Smooth muscle cell (in vitro differentiated cells): ENCODE results near the gene DOCK4. TPM values are rescaled to one million over a fixed set of nuclear protein-coding genes. Genes with fewer than 3 reads are reported as not detected.

ENCODE experiments used
- DNase-seq: peaks from one replicate; lab custom pipeline; 2025; ENCODE audit not compliant: unreplicated experiment; lab: John Stamatoyannopoulos, UW
- H2AFZ ChIP-seq: fragments of 200-600 bp; sonication (generic); 2 replicates; pipeline ENCODE4 v1.6.0; 2016; ENCODE audit warnings: antibody characterized with exemption, low read depth, mild to moderate bottlenecking
- H3F3A ChIP-seq: fragments of 200-600 bp; sonication (generic); 2 replicates; pipeline ENCODE4 v1.6.0; 2017; ENCODE audit warnings: antibody characterized with exemption, low read depth
- H3K27ac ChIP-seq: fragments of 200-600 bp; sonication (generic); 2 replicates; pipeline ENCODE4 v1.5.1; 2016; ENCODE audit warnings: low read depth, mild to moderate bottlenecking
- H3K27me3 ChIP-seq: fragments of 200-600 bp; sonication (generic); 2 replicates; pipeline ENCODE4 v1.6.1; 2016; ENCODE audit warnings: low read depth, mild to moderate bottlenecking
- H3K36me3 ChIP-seq: fragments of 200-600 bp; sonication (generic); 2 replicates; pipeline ENCODE4 v1.5.1; 2016; ENCODE audit warnings: low read depth
- H3K4me1 ChIP-seq: fragments of 200-600 bp; sonication (generic); 2 replicates; pipeline ENCODE4 v1.5.1; 2016; ENCODE audit warnings: low read depth
- H3K4me2 ChIP-seq: fragments of 200-600 bp; sonication (generic); 2 replicates; pipeline ENCODE4 v1.6.0; 2016; ENCODE audit warnings: mild to moderate bottlenecking
- H3K4me3 ChIP-seq: fragments of 200-600 bp; sonication (generic); 2 replicates; pipeline ENCODE4 v1.5.1; 2016; ENCODE audit warnings: mild to moderate bottlenecking
- H3K79me2 ChIP-seq: fragments of 200-600 bp; sonication (generic); 2 replicates; pipeline ENCODE4 v1.6.0; 2016; ENCODE audit warnings: low read depth, mild to moderate bottlenecking
- H3K9ac ChIP-seq: fragments of 200-600 bp; sonication (generic); 2 replicates; pipeline ENCODE4 v1.6.0; 2016; ENCODE audit warnings: low read depth
- H3K9me3 ChIP-seq: fragments of 200-600 bp; sonication (generic); replicated peaks from 2 replicates; pipeline ENCODE4 v1.5.1; 2016; ENCODE audit warnings: low read depth
- H4K20me1 ChIP-seq: fragments of 200-600 bp; sonication (generic); 2 replicates; pipeline ENCODE4 v1.6.0; 2016; ENCODE audit warnings: low read depth
- WGBS: methylation state at CpG from one replicate; pipeline ENCODE4 v1.1.7; 2016; ENCODE audit warnings: low lambda C conversion rate; 5-methylcytosine and 5-hydroxymethylcytosine counted together
- polyA plus RNA-seq: library from polyadenylated mRNA; unstranded; fragments of >200 nt; fragmentation: Nextera tagmentation; extraction: Ambion mirVana; gene quantifications from 2 replicates; pipeline ENCODE4 v1.2.1, GENCODE V29; 2016
- total RNA-seq: library from RNA; depleted of rRNA; stranded (reverse); fragments of >200 nt; gene quantifications from 2 replicates; pipeline ENCODE4 v1.2.3, GENCODE V29; 2014
- TF ChIP-seq, protein P1 (sequence below): fragments of 200-600 bp; sonication (generic); IDR thresholded peaks from 2 replicates; pipeline ENCODE4 v1.5.1; 2017; ENCODE audit warnings: borderline replicate concordance, mild to moderate bottlenecking, antibody characterized with exemption; ENCODE audit not compliant: insufficient read depth, poor library complexity, severe bottlenecking

The DOCK4 gene
- total and polyA plus RNA-seq, 2 experiments from 2014 or later: 7.4 to 20.5 TPM

- TF ChIP-seq, protein P1, sequence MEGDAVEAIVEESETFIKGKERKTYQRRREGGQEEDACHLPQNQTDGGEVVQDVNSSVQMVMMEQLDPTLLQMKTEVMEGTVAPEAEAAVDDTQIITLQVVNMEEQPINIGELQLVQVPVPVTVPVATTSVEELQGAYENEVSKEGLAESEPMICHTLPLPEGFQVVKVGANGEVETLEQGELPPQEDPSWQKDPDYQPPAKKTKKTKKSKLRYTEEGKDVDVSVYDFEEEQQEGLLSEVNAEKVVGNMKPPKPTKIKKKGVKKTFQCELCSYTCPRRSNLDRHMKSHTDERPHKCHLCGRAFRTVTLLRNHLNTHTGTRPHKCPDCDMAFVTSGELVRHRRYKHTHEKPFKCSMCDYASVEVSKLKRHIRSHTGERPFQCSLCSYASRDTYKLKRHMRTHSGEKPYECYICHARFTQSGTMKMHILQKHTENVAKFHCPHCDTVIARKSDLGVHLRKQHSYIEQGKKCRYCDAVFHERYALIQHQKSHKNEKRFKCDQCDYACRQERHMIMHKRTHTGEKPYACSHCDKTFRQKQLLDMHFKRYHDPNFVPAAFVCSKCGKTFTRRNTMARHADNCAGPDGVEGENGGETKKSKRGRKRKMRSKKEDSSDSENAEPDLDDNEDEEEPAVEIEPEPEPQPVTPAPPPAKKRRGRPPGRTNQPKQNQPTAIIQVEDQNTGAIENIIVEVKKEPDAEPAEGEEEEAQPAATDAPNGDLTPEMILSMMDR: no peak
These were observed 7.1 kb downstream of the DOCK4 start for GRCh38 chr7:112199035-112199655.

GRCh38 chr7:112197322-112197721 lies 8.9 kb downstream of the DOCK4 start:
- Histone ChIP-seq H3K4me2 (no peak overlapping the region), H3K9me3 (no peaks in the 10 kb centered on the region), H3K27ac (no peak overlapping the region), H3F3A (peaks cover 5% of the 10 kb centered on the region), H3K4me1 (no peaks in the 10 kb centered on the region), H3K36me3 (no peaks in the 10 kb centered on the region), H4K20me1 (peaks cover 39% of the 10 kb centered on the region), H3K9ac (no peak overlapping the region), H3K79me2 (peaks cover 69% of the 10 kb centered on the region), H2AFZ (no peak overlapping the region), H3K4me3 (no peak overlapping the region), H3K27me3 (no peaks in the 10 kb centered on the region)
- DNase-seq: no peak
- TF ChIP-seq, protein P1: no peak
- 73% methylated on average over 6 of the region's 6 CpGs for WGBS

More at GRCh38 chr7:112199035-112199655, 7.1 kb downstream of the DOCK4 start:
- Histone ChIP-seq H3K36me3 (no peaks in the 10 kb centered on the region), H4K20me1 (peaks cover 25% of the 10 kb centered on the region), H3K27ac (no peak overlapping the region), H3K79me2 (peaks cover 76% of the 10 kb centered on the region), H3K27me3 (no peaks in the 10 kb centered on the region), H2AFZ (no peak overlapping the region), H3K4me1 (no peaks in the 10 kb centered on the region), H3K9me3 (no peaks in the 10 kb centered on the region), H3F3A (peaks cover 5% of the 10 kb centered on the region), H3K9ac (no peak overlapping the region), H3K4me3 (no peak overlapping the region), H3K4me2 (no peak overlapping the region)
- 80% methylated on average over 2 of the region's 2 CpGs for WGBS
- DNase-seq: no peak

- Histone ChIP-seq H3K9ac (no peak overlapping the region), H4K20me1 (peaks cover 38% of the 10 kb centered on the region), H3K4me1 (no peaks in the 10 kb centered on the region), H3K4me3 (no peak overlapping the region), H3K36me3 (no peaks in the 10 kb centered on the region), H3F3A (no peaks in the 10 kb centered on the region), H3K27ac (no peak overlapping the region), H2AFZ (no peak overlapping the region), H3K27me3 (no peaks in the 10 kb centered on the region), H3K9me3 (no peaks in the 10 kb centered on the region), H3K79me2 (peaks cover 59% of the 10 kb centered on the region), H3K4me2 (no peak overlapping the region)
- TF ChIP-seq, protein P1: no peak
- 92% methylated on average over 5 of the region's 5 CpGs for WGBS
- no peak for DNase-seq
These were observed 10.5 kb downstream of the DOCK4 start for GRCh38 chr7:112195717-112196116.

- Histone ChIP-seq H3K27me3 (no peaks in the 10 kb centered on the region), H3K4me1 (no peaks in the 10 kb centered on the region), H3K4me2 (no peak overlapping the region), H3K4me3 (no peak overlapping the region), H3F3A (no peaks in the 10 kb centered on the region), H3K27ac (no peak overlapping the region), H2AFZ (no peak overlapping the region), H3K9me3 (no peaks in the 10 kb centered on the region), H3K36me3 (no peaks in the 10 kb centered on the region), H3K79me2 (peaks cover 44% of the 10 kb centered on the region), H4K20me1 (peaks cover 36% of the 10 kb centered on the region), H3K9ac (no peak overlapping the region)
- TF ChIP-seq, protein P1: no peak
- DNase-seq: no peak
These were observed 12.2 kb downstream of the DOCK4 start for GRCh38 chr7:112193915-112194502.
